ENCODE data around the gene TIMD4.

DNA sequence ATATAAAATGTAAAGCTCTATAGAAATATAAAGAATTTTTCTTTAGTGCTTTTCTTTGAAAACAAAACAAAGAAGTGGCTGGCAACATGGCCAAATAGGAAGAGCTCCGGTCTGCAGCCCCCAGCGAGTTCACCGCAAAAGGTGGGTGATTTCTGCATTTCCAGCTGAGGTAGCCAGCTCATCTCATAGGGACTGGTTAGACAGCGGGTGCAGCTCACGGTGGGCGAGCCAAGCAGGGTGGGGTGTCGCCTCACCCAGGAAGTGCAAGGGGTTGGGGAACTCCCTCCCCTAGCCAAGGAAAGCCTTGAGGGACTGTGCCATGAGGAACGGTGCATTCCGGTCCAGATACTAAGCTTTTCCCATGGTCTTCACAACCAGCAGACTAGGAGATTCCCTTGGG, 21.0 kb upstream of the TIMD4 start:
- TF ChIP-seq CTCF (IDR thresholded peaks at IDR 0.05) (no peak), ZFX (IDR thresholded peaks at IDR 0.05; ENCODE audit: borderline replicate concordance) (no peak)

Data from 22Rv1 (cell line).